Measurements from ENCODE around the gene COLEC11.
"Not testable (repeated sequence)": the region's sequence is repeated elsewhere in the genome, so short reads cannot be mapped to it uniquely, and the experiment has no call there.

COLEC11 gene

GRCh38 chr2:3571284-3571683 lies 23.6 kb upstream of the COLEC11 start:
- H3K4me1 ChIP-seq (ENCODE audit: control insufficient read depth, insufficient read depth, low read length): peaks cover 7% of the 10 kb centered on the region
- no peak overlapping the region for H3K27ac ChIP-seq (ENCODE audit: low read length)
- no peaks in the 10 kb centered on the region for H3K9me3 ChIP-seq (ENCODE audit: control insufficient read depth in 2 of 2, low read length in 2 of 2)
- no peak overlapping the region for H3K9ac ChIP-seq (ENCODE audit: low read length in 2 of 2)
- peaks cover 0 to under 1% of the 10 kb centered on the region in 2 donors for H3K36me3 ChIP-seq (ENCODE audit: control insufficient read depth in 2 of 2, insufficient read depth in 2 of 2, low read length in 2 of 2)
- no peak overlapping the region for H3K4me3 ChIP-seq (ENCODE audit: low read length in 2 of 2)
- no peaks in the 10 kb centered on the region for H3K27me3 ChIP-seq (ENCODE audit: control insufficient read depth in 1 of 2, insufficient read depth in 2 of 2, low read length in 2 of 2)

- peaks cover 7 to 12% of the 10 kb centered on the region in 2 donors for H3K36me3 ChIP-seq (ENCODE audit: control insufficient read depth in 2 of 2, insufficient read depth in 2 of 2, low read length in 2 of 2)
- H3K4me3 ChIP-seq (ENCODE audit: low read length in 2 of 2): no peak overlapping the region
- H3K27me3 ChIP-seq (ENCODE audit: control insufficient read depth in 1 of 2, insufficient read depth in 2 of 2, low read length in 2 of 2): no peaks in the 10 kb centered on the region
- peaks cover 12% of the 10 kb centered on the region for H3K4me1 ChIP-seq (ENCODE audit: control insufficient read depth, insufficient read depth, low read length)
- no peak overlapping the region for H3K9ac ChIP-seq (ENCODE audit: low read length in 2 of 2)
- H3K9me3 ChIP-seq (ENCODE audit: control insufficient read depth in 2 of 2, low read length in 2 of 2): no peaks in the 10 kb centered on the region
- no peak overlapping the region for H3K27ac ChIP-seq (ENCODE audit: low read length)
Observed at GRCh38 chr2:3572620-3573019, 22.3 kb upstream of the COLEC11 start.

GRCh38 chr2:3574155-3574554 lies 20.8 kb upstream of the COLEC11 start:
- H3K9me3 ChIP-seq (ENCODE audit: control insufficient read depth in 2 of 2, low read length in 2 of 2): no peaks in the 10 kb centered on the region
- H3K36me3 ChIP-seq (ENCODE audit: control insufficient read depth in 2 of 2, insufficient read depth in 2 of 2, low read length in 2 of 2): peaks cover 7 to 22% of the 10 kb centered on the region in 2 donors
- H3K4me1 ChIP-seq (ENCODE audit: control insufficient read depth, insufficient read depth, low read length): peaks cover 12% of the 10 kb centered on the region
- no peak overlapping the region for H3K4me3 ChIP-seq (ENCODE audit: low read length in 2 of 2)
- no peak overlapping the region for H3K27ac ChIP-seq (ENCODE audit: low read length)
- no peaks in the 10 kb centered on the region for H3K27me3 ChIP-seq (ENCODE audit: control insufficient read depth in 1 of 2, insufficient read depth in 2 of 2, low read length in 2 of 2)
- no peak overlapping the region for H3K9ac ChIP-seq (ENCODE audit: low read length in 2 of 2)

- Histone ChIP-seq H3K27ac (ENCODE audit: low read length) (peak overlapping the region; percentile 84), H3K4me3 (ENCODE audit: low read length in 2 of 2) (peak overlapping the region; percentile 70 to 84), H3K27me3 (ENCODE audit: control insufficient read depth in 1 of 2, insufficient read depth in 2 of 2, low read length in 2 of 2) (no peaks in the 10 kb centered on the region), H3K36me3 (ENCODE audit: control insufficient read depth in 2 of 2, insufficient read depth in 2 of 2, low read length in 2 of 2) (peaks cover 16 to 37% of the 10 kb centered on the region in 2 donors), H3K9me3 (ENCODE audit: control insufficient read depth in 2 of 2, low read length in 2 of 2) (no peaks in the 10 kb centered on the region), H3K4me1 (ENCODE audit: control insufficient read depth, insufficient read depth, low read length) (peaks cover 12% of the 10 kb centered on the region), H3K9ac (ENCODE audit: low read length in 2 of 2) (peak overlapping the region; percentile 90 to 93)
Observed at GRCh38 chr2:3575534-3576262, 19.2 kb upstream of the COLEC11 start.

- not testable (repeated sequence) for H3K9me3 ChIP-seq (ENCODE audit: control insufficient read depth in 2 of 2, low read length in 2 of 2)
Observed at GRCh38 chr2:3576263-3576630, 18.7 kb upstream of the COLEC11 start.

GRCh38 chr2:3578987-3579386 lies 15.9 kb upstream of the COLEC11 start:
- no peak overlapping the region for H3K27ac ChIP-seq (ENCODE audit: low read length)
- no peaks in the 10 kb centered on the region for H3K27me3 ChIP-seq (ENCODE audit: control insufficient read depth in 1 of 2, insufficient read depth in 2 of 2, low read length in 2 of 2)
- H3K9ac ChIP-seq (ENCODE audit: low read length in 2 of 2): no peak overlapping the region
- H3K4me3 ChIP-seq (ENCODE audit: low read length in 2 of 2): no peak overlapping the region
- H3K36me3 ChIP-seq (ENCODE audit: control insufficient read depth in 2 of 2, insufficient read depth in 2 of 2, low read length in 2 of 2): peaks cover 29 to 47% of the 10 kb centered on the region in 2 donors
- H3K4me1 ChIP-seq (ENCODE audit: control insufficient read depth, insufficient read depth, low read length): peaks cover 12% of the 10 kb centered on the region
- H3K9me3 ChIP-seq (ENCODE audit: control insufficient read depth in 2 of 2, low read length in 2 of 2): no peaks in the 10 kb centered on the region

More at GRCh38 chr2:3576263-3576630, 18.7 kb upstream of the COLEC11 start:
- peaks cover 12% of the 10 kb centered on the region for H3K4me1 ChIP-seq (ENCODE audit: control insufficient read depth, insufficient read depth, low read length)
- peak overlapping the region; percentile 70 to 84 for H3K4me3 ChIP-seq (ENCODE audit: low read length in 2 of 2)
- H3K36me3 ChIP-seq (ENCODE audit: control insufficient read depth in 2 of 2, insufficient read depth in 2 of 2, low read length in 2 of 2): peaks cover 20 to 39% of the 10 kb centered on the region in 2 donors
- peak overlapping the region; percentile 90 to 93 for H3K9ac ChIP-seq (ENCODE audit: low read length in 2 of 2)
- H3K27me3 ChIP-seq (ENCODE audit: control insufficient read depth in 1 of 2, insufficient read depth in 2 of 2, low read length in 2 of 2): not testable (repeated sequence)
- peak overlapping the region; percentile 84 for H3K27ac ChIP-seq (ENCODE audit: low read length)

GRCh38 chr2:3580449-3580848 lies 14.5 kb upstream of the COLEC11 start:
- Histone ChIP-seq H3K4me3 (ENCODE audit: low read length in 2 of 2) (no peak overlapping the region), H3K36me3 (ENCODE audit: control insufficient read depth in 2 of 2, insufficient read depth in 2 of 2, low read length in 2 of 2) (peaks cover 32 to 47% of the 10 kb centered on the region in 2 donors), H3K9ac (ENCODE audit: low read length in 2 of 2) (no peak overlapping the region), H3K27ac (ENCODE audit: low read length) (no peak overlapping the region), H3K9me3 (ENCODE audit: control insufficient read depth in 2 of 2, low read length in 2 of 2) (no peaks in the 10 kb centered on the region), H3K27me3 (ENCODE audit: control insufficient read depth in 1 of 2, insufficient read depth in 2 of 2, low read length in 2 of 2) (no peaks in the 10 kb centered on the region), H3K4me1 (ENCODE audit: control insufficient read depth, insufficient read depth, low read length) (peaks cover 17% of the 10 kb centered on the region)

GRCh38 chr2:3581367-3582262 lies 13.3 kb upstream of the COLEC11 start:
- Histone ChIP-seq H3K4me3 (ENCODE audit: low read length in 2 of 2) (no peak overlapping the region), H3K27ac (ENCODE audit: low read length) (no peak overlapping the region), H3K9me3 (ENCODE audit: control insufficient read depth in 2 of 2, low read length in 2 of 2) (no peaks in the 10 kb centered on the region), H3K9ac (ENCODE audit: low read length in 2 of 2) (no peak overlapping the region), H3K27me3 (ENCODE audit: control insufficient read depth in 1 of 2, insufficient read depth in 2 of 2, low read length in 2 of 2) (no peaks in the 10 kb centered on the region), H3K4me1 (ENCODE audit: control insufficient read depth, insufficient read depth, low read length) (peaks cover 19% of the 10 kb centered on the region), H3K36me3 (ENCODE audit: control insufficient read depth in 2 of 2, insufficient read depth in 2 of 2, low read length in 2 of 2) (peaks cover 30 to 43% of the 10 kb centered on the region in 2 donors)

- H3K4me1 ChIP-seq (ENCODE audit: control insufficient read depth, insufficient read depth, low read length): peaks cover 16% of the 10 kb centered on the region
- H3K9ac ChIP-seq (ENCODE audit: low read length in 2 of 2): no peak overlapping the region
- peaks cover 25 to 26% of the 10 kb centered on the region in 2 donors for H3K36me3 ChIP-seq (ENCODE audit: control insufficient read depth in 2 of 2, insufficient read depth in 2 of 2, low read length in 2 of 2)
- H3K27ac ChIP-seq (ENCODE audit: low read length): peak overlapping the region; percentile 76
- no peak overlapping the region for H3K4me3 ChIP-seq (ENCODE audit: low read length in 2 of 2)
- H3K9me3 ChIP-seq (ENCODE audit: control insufficient read depth in 2 of 2, low read length in 2 of 2): no peaks in the 10 kb centered on the region
- no peaks in the 10 kb centered on the region for H3K27me3 ChIP-seq (ENCODE audit: control insufficient read depth in 1 of 2, insufficient read depth in 2 of 2, low read length in 2 of 2)
Observed at GRCh38 chr2:3584076-3584475, 10.8 kb upstream of the COLEC11 start.

GRCh38 chr2:3584608-3585260 lies 10.2 kb upstream of the COLEC11 start:
- Histone ChIP-seq H3K9me3 (ENCODE audit: control insufficient read depth in 2 of 2, low read length in 2 of 2) (no peaks in the 10 kb centered on the region), H3K4me3 (ENCODE audit: low read length in 2 of 2) (peak overlapping the region; percentile 4 to 69)

More at GRCh38 chr2:3584608-3585260, 10.2 kb upstream of the COLEC11 start:
- Histone ChIP-seq H3K27me3 (ENCODE audit: control insufficient read depth in 1 of 2, insufficient read depth in 2 of 2, low read length in 2 of 2) (no peaks in the 10 kb centered on the region), H3K9ac (ENCODE audit: low read length in 2 of 2) (peak overlapping the region; percentile 36 to 39), H3K27ac (ENCODE audit: low read length) (peak overlapping the region; percentile 76), H3K4me1 (ENCODE audit: control insufficient read depth, insufficient read depth, low read length) (peaks cover 16% of the 10 kb centered on the region), H3K36me3 (ENCODE audit: control insufficient read depth in 2 of 2, insufficient read depth in 2 of 2, low read length in 2 of 2) (peaks cover 19 to 24% of the 10 kb centered on the region in 2 donors)
